Neural cell (in vitro differentiated cells): ENCODE measurements around the gene PDGFA.

Experiments used
- CTCF ChIP-seq: fragments of 450-650 bp; IDR thresholded peaks from 2 replicates; pipeline ENCODE4 v1.5.1; 2014; ENCODE audit warnings: antibody characterized with exemption, mild to moderate bottlenecking, moderate library complexity; ENCODE audit not compliant: poor library complexity, severe bottlenecking
- EP300 ChIP-seq: fragments of 450-650 bp; conservative IDR thresholded peaks from 2 replicates; pipeline ENCODE4 v1.6.1; 2014; ENCODE audit warnings: antibody characterized with exemption, mild to moderate bottlenecking, moderate library complexity; ENCODE audit not compliant: poor library complexity, severe bottlenecking
- EZH2 ChIP-seq: fragments of 200-600, 300-800 bp; shearing (Covaris generic), sonication (generic); IDR thresholded peaks from 2 replicates; pipeline ENCODE4 v1.6.1; 2014; ENCODE audit warnings: antibody characterized with exemption, low read length, borderline replicate concordance, mild to moderate bottlenecking; ENCODE audit not compliant: insufficient read depth, poor library complexity, severe bottlenecking
- POLR2AphosphoS5 ChIP-seq: IDR thresholded peaks from 2 replicates; pipeline ENCODE4 v1.6.1; 2012
- TAF1 ChIP-seq: IDR thresholded peaks from 2 replicates; pipeline ENCODE4 v1.6.1; 2012; ENCODE audit warnings: low read depth
- TF ChIP-seq, protein P1 (sequence below): IDR thresholded peaks from 2 replicates; pipeline ENCODE4 v1.6.1; 2012; ENCODE audit warnings: borderline replicate concordance

GRCh38 chr7:515628-516027 is 4.0 kb downstream of the PDGFA start:
- TF ChIP-seq CTCF: no peak
- TF ChIP-seq, protein P1, sequence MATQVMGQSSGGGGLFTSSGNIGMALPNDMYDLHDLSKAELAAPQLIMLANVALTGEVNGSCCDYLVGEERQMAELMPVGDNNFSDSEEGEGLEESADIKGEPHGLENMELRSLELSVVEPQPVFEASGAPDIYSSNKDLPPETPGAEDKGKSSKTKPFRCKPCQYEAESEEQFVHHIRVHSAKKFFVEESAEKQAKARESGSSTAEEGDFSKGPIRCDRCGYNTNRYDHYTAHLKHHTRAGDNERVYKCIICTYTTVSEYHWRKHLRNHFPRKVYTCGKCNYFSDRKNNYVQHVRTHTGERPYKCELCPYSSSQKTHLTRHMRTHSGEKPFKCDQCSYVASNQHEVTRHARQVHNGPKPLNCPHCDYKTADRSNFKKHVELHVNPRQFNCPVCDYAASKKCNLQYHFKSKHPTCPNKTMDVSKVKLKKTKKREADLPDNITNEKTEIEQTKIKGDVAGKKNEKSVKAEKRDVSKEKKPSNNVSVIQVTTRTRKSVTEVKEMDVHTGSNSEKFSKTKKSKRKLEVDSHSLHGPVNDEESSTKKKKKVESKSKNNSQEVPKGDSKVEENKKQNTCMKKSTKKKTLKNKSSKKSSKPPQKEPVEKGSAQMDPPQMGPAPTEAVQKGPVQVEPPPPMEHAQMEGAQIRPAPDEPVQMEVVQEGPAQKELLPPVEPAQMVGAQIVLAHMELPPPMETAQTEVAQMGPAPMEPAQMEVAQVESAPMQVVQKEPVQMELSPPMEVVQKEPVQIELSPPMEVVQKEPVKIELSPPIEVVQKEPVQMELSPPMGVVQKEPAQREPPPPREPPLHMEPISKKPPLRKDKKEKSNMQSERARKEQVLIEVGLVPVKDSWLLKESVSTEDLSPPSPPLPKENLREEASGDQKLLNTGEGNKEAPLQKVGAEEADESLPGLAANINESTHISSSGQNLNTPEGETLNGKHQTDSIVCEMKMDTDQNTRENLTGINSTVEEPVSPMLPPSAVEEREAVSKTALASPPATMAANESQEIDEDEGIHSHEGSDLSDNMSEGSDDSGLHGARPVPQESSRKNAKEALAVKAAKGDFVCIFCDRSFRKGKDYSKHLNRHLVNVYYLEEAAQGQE: no peak
- TF ChIP-seq EZH2: no peak
- TF ChIP-seq EP300: no peak
- TF ChIP-seq POLR2AphosphoS5: no peak
- TF ChIP-seq TAF1: no peak
